ENCODE data around the gene ARID2. TPM values are rescaled to one million over a fixed set of nuclear protein-coding genes. Genes with fewer than 3 reads are reported as not detected.

Gene ARID2
- total RNA-seq, 3 donors from 2014 or later = 31.7 to 72.7 (median 48.8) TPM

DNA sequence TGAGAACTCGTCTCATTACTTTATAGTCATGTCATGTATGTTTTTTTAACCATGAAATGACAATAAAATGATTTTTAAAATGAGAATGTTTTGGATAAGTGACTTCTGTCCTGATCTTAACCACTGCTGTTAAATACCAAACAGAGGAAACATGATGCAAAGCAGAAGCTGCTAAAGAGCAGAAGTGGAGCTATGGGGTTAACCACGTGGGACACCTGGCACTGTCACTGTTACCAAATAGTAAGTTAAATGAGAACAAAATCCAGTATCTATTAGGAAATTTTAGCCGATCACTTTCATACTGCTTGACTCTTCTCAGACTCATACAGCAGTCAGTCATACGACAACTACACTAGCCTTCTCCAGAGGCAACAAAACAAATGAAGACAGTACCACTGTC, 178.4 kb downstream of the ARID2 start:
- intact Hi-C loops (cut with DNase I; ENCODE audit: low total_unique reads) = no loop called here

DNA sequence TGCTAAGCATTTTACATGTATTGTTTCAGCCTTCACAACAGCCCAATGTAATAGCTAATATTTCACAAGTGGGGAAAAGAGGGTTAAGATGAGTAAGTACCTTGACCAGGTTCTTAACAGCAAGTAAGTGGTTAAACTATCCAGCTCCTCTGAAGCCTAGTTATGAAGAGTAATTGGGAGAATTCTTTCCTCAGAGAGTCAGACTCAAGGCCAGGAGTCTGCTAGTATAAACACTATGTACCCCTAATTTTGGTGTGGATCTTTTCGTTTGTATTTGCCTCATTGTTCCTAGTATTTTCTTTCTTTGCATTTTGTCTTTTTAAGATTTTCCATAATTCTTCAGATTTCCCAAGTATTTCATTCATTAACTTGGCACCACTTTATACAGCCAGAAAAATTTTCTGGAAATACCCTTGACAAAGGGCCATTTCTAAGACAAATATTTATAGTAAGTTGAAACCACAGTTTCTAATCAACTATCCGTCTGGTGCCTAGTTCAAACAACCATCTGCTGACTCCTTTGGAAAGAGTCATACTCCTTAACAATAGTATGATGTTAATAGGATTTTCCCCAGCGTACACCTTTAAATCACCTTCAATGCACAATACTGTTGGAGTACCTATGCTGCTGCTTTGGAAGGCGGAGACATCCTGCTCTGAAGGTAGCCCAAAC, 179.7 kb downstream of the ARID2 start:
- Histone ChIP-seq H3K4me1 (no peaks in the 10 kb centered on the region), H3K36me3 (no peaks in the 10 kb centered on the region), H3K27me3 (no peaks in the 10 kb centered on the region), H3K9me3 (no peaks in the 10 kb centered on the region), H3K4me3 (no peak overlapping the region), H3K27ac (no peak overlapping the region)
- intact Hi-C loops (cut with DNase I; ENCODE audit: low total_unique reads) = no loop called here
- TF ChIP-seq POLR2AphosphoS5 (IDR thresholded peaks at IDR 0.05) = no peak
- TF ChIP-seq, protein P1, sequence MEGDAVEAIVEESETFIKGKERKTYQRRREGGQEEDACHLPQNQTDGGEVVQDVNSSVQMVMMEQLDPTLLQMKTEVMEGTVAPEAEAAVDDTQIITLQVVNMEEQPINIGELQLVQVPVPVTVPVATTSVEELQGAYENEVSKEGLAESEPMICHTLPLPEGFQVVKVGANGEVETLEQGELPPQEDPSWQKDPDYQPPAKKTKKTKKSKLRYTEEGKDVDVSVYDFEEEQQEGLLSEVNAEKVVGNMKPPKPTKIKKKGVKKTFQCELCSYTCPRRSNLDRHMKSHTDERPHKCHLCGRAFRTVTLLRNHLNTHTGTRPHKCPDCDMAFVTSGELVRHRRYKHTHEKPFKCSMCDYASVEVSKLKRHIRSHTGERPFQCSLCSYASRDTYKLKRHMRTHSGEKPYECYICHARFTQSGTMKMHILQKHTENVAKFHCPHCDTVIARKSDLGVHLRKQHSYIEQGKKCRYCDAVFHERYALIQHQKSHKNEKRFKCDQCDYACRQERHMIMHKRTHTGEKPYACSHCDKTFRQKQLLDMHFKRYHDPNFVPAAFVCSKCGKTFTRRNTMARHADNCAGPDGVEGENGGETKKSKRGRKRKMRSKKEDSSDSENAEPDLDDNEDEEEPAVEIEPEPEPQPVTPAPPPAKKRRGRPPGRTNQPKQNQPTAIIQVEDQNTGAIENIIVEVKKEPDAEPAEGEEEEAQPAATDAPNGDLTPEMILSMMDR (IDR thresholded peaks at IDR 0.05) = no peak
- TF ChIP-seq POLR2A (IDR thresholded peaks at IDR 0.05) = no peak
- DNase-seq (ENCODE audit: low spot score in 2 of 2) = no peak

More for the DNA sequence above, 178.4 kb downstream of the ARID2 start:
- Histone ChIP-seq H3K27ac (no peak overlapping the region), H3K27me3 (no peaks in the 10 kb centered on the region), H3K36me3 (no peaks in the 10 kb centered on the region), H3K4me1 (no peaks in the 10 kb centered on the region), H3K4me3 (no peak overlapping the region), H3K9me3 (no peaks in the 10 kb centered on the region)
- TF ChIP-seq, protein P1 (IDR thresholded peaks at IDR 0.05) = no peak
- no peak for TF ChIP-seq POLR2A (IDR thresholded peaks at IDR 0.05)
- no peak for TF ChIP-seq POLR2AphosphoS5 (IDR thresholded peaks at IDR 0.05)
- DNase-seq (ENCODE audit: low spot score in 2 of 2) = no peak

DNA sequence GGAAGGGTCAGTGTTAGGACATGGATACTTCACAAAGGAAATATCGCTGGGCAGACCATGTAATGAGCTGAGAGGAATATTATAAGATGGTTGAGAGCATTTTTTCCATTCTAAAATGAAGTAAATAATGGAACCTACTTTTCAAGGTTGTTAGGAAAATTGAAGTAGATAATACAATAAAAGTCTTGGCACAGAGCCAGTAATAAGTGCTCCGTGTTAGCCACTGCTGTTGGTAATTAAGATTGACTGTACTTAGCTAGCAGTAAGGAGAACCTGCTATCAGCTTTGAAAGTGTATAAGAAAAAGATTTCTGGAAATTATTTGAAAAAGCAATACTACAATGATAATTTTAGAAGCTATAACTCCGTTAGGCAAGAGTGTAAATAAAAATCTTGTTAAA, 183.3 kb downstream of the ARID2 start:
- Histone ChIP-seq H3K4me3 (no peak overlapping the region), H3K27ac (no peak overlapping the region), H3K4me1 (no peaks in the 10 kb centered on the region), H3K27me3 (no peaks in the 10 kb centered on the region), H3K9me3 (no peaks in the 10 kb centered on the region), H3K36me3 (no peaks in the 10 kb centered on the region)
- TF ChIP-seq POLR2AphosphoS5 (IDR thresholded peaks at IDR 0.05) = no peak
- TF ChIP-seq, protein P1 (IDR thresholded peaks at IDR 0.05) = no peak
- TF ChIP-seq POLR2A (IDR thresholded peaks at IDR 0.05) = no peak
- intact Hi-C loops (cut with DNase I; ENCODE audit: low total_unique reads) = no loop called here
- no peak for DNase-seq (ENCODE audit: low spot score in 2 of 2)

DNA sequence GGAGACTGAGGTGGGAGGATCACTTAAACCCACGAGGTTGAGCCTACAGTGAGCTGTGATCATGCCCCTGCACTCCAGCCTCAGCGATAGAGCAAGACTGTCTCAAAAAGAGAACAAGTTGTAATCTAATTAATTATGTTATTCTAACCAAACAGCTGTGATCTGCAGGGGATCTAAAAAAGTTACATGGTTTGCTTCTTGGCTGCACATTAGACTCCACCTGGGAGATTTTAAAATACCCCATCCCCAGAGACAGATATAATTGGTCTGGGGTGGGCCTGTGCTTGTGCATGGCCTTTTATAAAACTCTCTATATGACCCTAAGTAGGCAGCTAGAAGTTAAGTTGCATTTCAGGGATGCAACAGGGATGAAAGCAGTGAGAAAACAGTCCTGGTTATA, 184.1 kb downstream of the ARID2 start:
- intact Hi-C loops (cut with DNase I; ENCODE audit: low total_unique reads) = no loop called here
- peaks cover 0 to 7% of the 10 kb centered on the region in 2 donors for H3K9me3 ChIP-seq
- TF ChIP-seq POLR2A (IDR thresholded peaks at IDR 0.05) (no peak), POLR2AphosphoS5 (IDR thresholded peaks at IDR 0.05) (no peak)
- TF ChIP-seq, protein P1 (IDR thresholded peaks at IDR 0.05) = no peak
- no peaks in the 10 kb centered on the region for H3K4me1 ChIP-seq
- no peak overlapping the region for H3K27ac ChIP-seq
- no peaks in the 10 kb centered on the region for H3K27me3 ChIP-seq
- H3K4me3 ChIP-seq = no peak overlapping the region
- H3K36me3 ChIP-seq = no peaks in the 10 kb centered on the region
- no peak for DNase-seq (ENCODE audit: low spot score in 2 of 2)

DNA sequence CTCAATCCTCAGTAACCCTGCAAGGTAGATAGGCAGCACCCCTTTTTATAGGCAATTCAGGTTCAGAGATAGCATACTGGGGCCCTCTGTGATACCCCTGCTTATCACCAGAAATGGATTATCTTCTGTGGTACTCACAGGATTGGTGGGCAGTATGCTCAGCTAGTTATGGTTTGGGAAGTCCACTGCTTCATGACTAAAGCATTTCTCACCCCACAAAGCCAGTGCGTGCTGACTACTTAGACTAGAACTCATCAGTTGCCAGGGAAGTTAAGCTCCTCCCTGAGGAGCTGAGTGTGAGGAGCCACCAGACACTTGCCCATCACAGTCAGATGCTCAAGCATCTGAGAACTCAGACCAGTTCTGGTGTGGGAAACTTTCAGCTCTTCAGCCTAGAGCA, 184.6 kb downstream of the ARID2 start:
- intact Hi-C loops (cut with DNase I; ENCODE audit: low total_unique reads) = no loop called here
- Histone ChIP-seq H3K9me3 (peaks cover 0 to 7% of the 10 kb centered on the region in 2 donors), H3K4me1 (no peaks in the 10 kb centered on the region), H3K36me3 (no peaks in the 10 kb centered on the region), H3K27me3 (no peaks in the 10 kb centered on the region), H3K4me3 (no peak overlapping the region), H3K27ac (no peak overlapping the region)
- no peak for DNase-seq (ENCODE audit: low spot score in 2 of 2)
- TF ChIP-seq POLR2AphosphoS5 (IDR thresholded peaks at IDR 0.05) = no peak
- no peak for TF ChIP-seq POLR2A (IDR thresholded peaks at IDR 0.05)
- TF ChIP-seq, protein P1 (IDR thresholded peaks at IDR 0.05) = no peak

Data from breast epithelium (tissue), 4 donors.